Activated naive CD4-positive, alpha-beta T cell treated with anti-CD3 and anti-CD28 coated beads, Interleukin-2, amount 10 ng/mL, durations not matched to agents 7 days and 5 days (primary cell): Measurements from ENCODE around the gene TMEM94.

Source experiments
- CTCF ChIA-PET: fragments of 350-600 bp; sonication (Branson Sonifier 250); formaldehyde crosslinking; loops from one replicate; lab custom pipeline; 2021; ENCODE audit warnings: antibody characterized with exemption; lab: Charles Lee
- DNase-seq: peaks from one replicate; pipeline ENCODE4 v3.0.0-alpha.2; 2020
- H3K27ac Mint-ChIP-seq: one replicate; pipeline ENCODE4 v1.8.0; 2021; ENCODE audit warnings: mild to moderate bottlenecking, moderate library complexity, mixed read lengths
- H3K27me3 Mint-ChIP-seq: one replicate; pipeline ENCODE4 v1.8.0; 2021; ENCODE audit warnings: mild to moderate bottlenecking, mixed read lengths
- H3K36me3 Mint-ChIP-seq: one replicate; pipeline ENCODE4 v1.8.0; 2021; ENCODE audit warnings: mixed read lengths
- H3K4me1 Mint-ChIP-seq: one replicate; pipeline ENCODE4 v1.8.0; 2021; ENCODE audit warnings: mixed read lengths
- H3K4me3 Mint-ChIP-seq: one replicate; pipeline ENCODE4 v1.8.0; 2021; ENCODE audit warnings: mild to moderate bottlenecking, moderate library complexity, mixed read lengths
- H3K9me3 Mint-ChIP-seq: one replicate; pipeline ENCODE4 v1.8.0; 2021; ENCODE audit warnings: mixed read lengths

The TMEM94 gene

DNA sequence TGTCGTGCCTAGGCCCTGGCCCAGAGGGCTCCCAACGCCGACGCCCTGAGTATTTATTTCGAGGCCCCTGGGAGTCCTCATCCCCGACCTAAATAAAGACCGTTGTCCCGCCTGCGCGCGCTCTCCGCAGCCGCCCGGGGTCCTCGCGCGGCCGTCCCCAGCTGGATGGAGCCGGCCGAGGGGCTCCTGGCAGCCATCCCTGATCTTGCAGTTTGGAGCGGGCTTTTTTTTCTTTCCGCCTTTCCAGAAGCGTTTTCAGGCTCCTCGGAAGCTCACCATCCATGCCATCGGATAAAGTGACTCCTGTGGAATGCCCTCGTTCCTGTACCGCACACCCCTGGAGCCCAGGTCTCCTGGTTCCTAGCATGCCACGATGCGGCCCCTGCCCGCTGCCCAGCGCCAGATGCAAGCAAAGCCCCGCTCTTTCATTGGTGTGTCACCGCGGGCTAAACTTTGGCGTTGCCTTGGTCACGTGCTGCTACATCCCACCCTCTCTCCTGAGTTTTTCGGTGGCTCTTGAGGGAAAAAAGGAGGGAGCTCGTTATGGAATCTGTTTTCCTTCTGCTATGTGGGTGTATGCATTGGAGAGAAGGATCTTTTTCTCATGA lies 716 bp downstream of the TMEM94 start:
- Mint-ChIP-seq H3K9me3 (no peaks in the 10 kb centered on the region), H3K36me3 (peaks cover 2% of the 10 kb centered on the region), H3K27me3 (peaks cover 4% of the 10 kb centered on the region), H3K27ac (peak overlapping the region; percentile 78), H3K4me1 (peaks cover 39% of the 10 kb centered on the region), H3K4me3 (peak overlapping the region; percentile 92)
- CTCF ChIA-PET = interaction anchor here (0.6 to 1.8 kb wide), 5 partner anchors 30 to 194 kb away, joined by 3 to 4 read pairs (median 4); partner anchors contain the start of gene MYO15B
- DNase-seq = peak; percentile 23

DNA sequence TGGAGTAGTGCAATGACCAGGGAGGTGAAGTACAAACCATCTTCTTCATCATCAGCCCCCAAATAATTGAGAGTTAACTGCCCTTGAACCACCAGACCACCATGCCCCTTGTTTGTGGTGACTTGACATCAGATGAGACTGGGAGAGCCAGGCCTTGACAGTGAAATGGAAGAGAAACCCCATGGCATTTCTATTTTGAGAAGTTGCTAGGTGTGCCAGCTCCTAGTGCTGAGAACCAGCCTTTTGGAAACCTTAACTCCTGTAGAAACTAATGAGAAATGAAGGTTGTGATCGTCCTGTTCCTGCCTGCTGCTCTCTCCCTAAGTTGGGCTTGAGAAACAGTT lies 2.8 kb downstream of the TMEM94 start:
- no peaks in the 10 kb centered on the region for H3K27me3 Mint-ChIP-seq
- no peak overlapping the region for H3K4me3 Mint-ChIP-seq
- H3K36me3 Mint-ChIP-seq = peaks cover 3% of the 10 kb centered on the region
- H3K9me3 Mint-ChIP-seq = no peaks in the 10 kb centered on the region
- peaks cover 34% of the 10 kb centered on the region for H3K4me1 Mint-ChIP-seq
- no peak overlapping the region for H3K27ac Mint-ChIP-seq
- no peak for DNase-seq
- CTCF ChIA-PET = no interaction called here

DNA sequence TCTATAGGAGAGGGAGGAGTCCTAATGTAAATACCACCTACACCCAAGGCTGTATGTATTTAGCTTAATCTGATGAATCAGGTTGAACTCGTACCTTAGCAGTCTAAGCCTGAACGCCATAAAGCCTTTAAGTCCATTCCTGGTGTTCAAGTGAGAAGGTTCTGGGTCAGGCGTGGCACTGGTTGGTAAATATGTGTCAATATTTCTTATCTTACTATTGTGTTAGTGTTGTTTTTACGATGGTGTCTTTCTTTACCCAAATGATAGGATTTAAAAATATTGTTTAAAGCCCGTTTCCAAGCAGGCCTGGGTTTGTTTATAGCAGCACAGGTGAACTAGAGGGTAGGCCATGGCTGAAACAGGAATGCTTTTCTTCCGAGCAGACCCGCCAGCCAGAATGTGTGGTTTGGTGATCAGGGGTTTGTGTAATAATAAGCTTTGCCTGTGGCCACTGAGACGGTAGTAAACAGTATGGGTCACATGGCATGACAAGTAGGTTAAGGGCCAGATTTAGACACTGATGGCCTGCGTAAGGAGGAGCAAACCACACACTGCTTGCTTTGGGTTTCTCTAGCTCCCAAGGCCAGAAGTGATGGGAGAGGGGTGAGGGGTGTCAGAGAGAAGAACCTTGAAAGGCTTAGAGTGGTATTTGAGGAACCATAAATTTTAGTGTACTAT lies 3.3 kb downstream of the TMEM94 start:
- no peak overlapping the region for H3K27ac Mint-ChIP-seq
- CTCF ChIA-PET = interaction anchor here (0.7 kb wide), 1 partner anchor 95 kb away, joined by 3 read pairs; no protein-coding TSS in a partner anchor
- no peaks in the 10 kb centered on the region for H3K9me3 Mint-ChIP-seq
- no peaks in the 10 kb centered on the region for H3K27me3 Mint-ChIP-seq
- peaks cover 3% of the 10 kb centered on the region for H3K36me3 Mint-ChIP-seq
- peaks cover 31% of the 10 kb centered on the region for H3K4me1 Mint-ChIP-seq
- DNase-seq = no peak
- no peak overlapping the region for H3K4me3 Mint-ChIP-seq

DNA sequence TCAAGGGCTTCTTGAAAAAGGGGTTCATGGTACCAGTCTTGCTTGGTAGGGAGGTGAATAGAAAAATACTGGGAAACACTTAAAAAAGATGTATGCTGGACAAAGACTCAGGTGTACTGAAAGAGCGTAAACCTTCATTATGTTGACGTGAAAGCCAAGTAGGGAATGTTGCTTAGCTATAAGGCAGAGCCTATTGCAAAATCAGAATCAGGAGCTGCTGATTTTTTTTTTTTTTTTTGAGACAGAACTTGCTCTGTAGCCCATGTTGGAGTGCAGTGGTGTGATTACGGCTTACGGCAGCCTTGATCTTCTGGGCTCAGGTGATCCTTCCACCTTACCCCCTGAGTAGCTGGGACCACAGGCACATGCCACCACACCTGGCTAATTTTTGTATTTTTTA lies 3.9 kb downstream of the TMEM94 start:
- CTCF ChIA-PET = interaction anchor here (0.7 kb wide), 1 partner anchor 96 kb away, joined by 3 read pairs; no protein-coding TSS in a partner anchor
- H3K9me3 Mint-ChIP-seq = no peaks in the 10 kb centered on the region
- H3K4me3 Mint-ChIP-seq = no peak overlapping the region
- peaks cover 3% of the 10 kb centered on the region for H3K36me3 Mint-ChIP-seq
- no peak for DNase-seq
- H3K27ac Mint-ChIP-seq = no peak overlapping the region
- H3K27me3 Mint-ChIP-seq = no peaks in the 10 kb centered on the region
- H3K4me1 Mint-ChIP-seq = peaks cover 31% of the 10 kb centered on the region

DNA sequence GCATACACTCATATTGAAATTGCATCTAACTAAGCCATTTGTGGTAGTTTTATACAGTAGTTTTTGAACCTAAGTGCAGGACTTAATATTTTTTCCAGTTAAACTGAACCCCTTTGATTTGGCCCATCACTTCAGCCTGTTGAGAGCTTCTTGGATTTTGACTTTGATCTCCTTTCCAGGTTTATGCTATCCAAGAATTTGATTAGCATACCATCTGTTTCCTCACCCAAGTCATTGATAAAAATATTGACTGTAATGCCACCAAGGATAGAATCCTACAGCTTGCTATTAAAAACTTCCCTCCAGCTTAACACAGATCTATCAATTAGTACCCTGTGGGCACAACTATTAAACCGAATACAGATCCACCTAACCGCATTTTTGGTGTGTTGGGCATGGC lies 7.2 kb downstream of the TMEM94 start:
- Mint-ChIP-seq H3K27ac (no peak overlapping the region), H3K36me3 (peaks cover 7% of the 10 kb centered on the region), H3K27me3 (no peaks in the 10 kb centered on the region), H3K4me1 (peaks cover 4% of the 10 kb centered on the region), H3K9me3 (no peaks in the 10 kb centered on the region), H3K4me3 (no peak overlapping the region)
- DNase-seq = no peak
- CTCF ChIA-PET = interaction anchor here (0.5 kb wide), 1 partner anchor 11 kb away, joined by 3 read pairs; no protein-coding TSS in a partner anchor

DNA sequence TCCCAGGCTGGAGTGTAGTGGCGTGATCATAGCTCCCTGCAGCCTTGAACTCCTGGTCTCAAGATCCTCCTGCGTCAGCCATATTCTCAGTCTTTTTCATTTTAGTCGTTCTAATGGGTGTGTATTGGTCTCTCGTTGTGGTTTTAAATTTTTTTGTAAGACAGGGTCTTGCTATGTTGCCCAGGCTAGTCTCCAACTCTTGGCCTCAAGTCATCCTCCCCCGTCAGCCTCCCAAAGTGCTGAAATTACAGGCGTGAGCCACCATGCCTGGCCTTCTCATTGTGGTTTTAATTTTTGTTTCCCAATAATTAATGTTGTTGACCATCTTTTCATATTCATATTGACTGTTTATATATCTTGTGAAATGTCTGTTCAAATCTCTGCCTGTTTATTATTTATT lies 8.6 kb downstream of the TMEM94 start:
- Mint-ChIP-seq H3K36me3 (peaks cover 5% of the 10 kb centered on the region), H3K27me3 (no peaks in the 10 kb centered on the region), H3K4me3 (no peak overlapping the region), H3K4me1 (no peaks in the 10 kb centered on the region), H3K9me3 (no peaks in the 10 kb centered on the region), H3K27ac (no peak overlapping the region)
- CTCF ChIA-PET = no interaction called here
- DNase-seq = no peak

DNA sequence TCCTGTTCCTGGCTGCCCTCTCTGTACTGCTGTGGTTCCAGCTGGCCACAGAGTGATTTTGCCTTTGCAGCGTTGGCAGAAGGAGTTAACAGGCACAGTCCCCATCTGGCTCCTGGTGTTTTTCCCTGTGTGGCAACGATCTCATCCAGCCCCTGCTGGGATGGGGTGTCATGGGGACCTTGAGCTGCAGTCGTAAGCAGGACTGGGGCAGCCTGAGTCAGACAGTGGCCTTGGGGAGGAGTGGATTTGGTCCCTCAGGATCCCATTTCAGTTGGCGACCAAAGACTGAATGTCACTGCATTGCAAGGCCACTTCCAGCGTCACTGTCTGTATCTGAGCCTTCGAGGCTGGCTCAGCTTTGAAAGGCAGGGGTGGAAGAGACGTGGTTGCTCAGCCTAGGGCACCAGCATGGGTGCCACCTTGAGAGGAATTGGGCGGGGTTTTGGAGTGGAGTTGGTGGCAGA lies 11.9 kb downstream of the TMEM94 start:
- Mint-ChIP-seq H3K4me3 (no peak overlapping the region), H3K27me3 (no peaks in the 10 kb centered on the region), H3K36me3 (peaks cover 15% of the 10 kb centered on the region), H3K4me1 (no peaks in the 10 kb centered on the region), H3K9me3 (no peaks in the 10 kb centered on the region), H3K27ac (no peak overlapping the region)
- DNase-seq = no peak
- CTCF ChIA-PET = interaction anchor here (1.2 kb wide), 1 partner anchor 133 kb away, joined by 4 read pairs; no protein-coding TSS in a partner anchor

DNA sequence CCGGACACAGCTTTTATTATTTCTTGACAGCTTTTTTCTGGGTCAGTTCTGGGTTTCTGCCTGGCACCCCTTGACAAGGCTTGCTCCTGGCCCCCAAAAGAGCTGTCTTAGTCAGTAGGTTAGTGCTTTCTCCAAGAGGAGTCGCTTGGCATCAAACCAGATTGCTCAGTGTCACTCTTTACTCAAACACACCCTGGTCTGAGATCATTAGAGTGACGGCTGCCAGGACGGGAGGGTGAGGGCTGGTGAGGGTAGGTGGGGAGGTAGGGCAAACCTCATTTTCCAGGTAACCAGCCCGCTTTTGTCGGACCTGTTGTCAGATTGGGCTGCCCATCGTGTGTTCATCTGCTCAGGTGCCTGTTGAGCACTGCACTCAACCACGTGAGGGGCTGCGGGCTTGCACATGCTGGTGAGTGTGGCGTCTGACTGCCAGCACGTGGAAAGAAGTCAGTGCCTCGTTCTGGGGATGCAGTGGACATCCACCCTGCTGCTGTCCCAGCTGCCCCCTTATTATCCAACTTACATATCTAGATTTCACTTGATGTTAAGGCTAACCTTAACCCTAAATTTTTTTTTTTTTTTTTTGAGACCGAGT lies 12.4 kb downstream of the TMEM94 start:
- Mint-ChIP-seq H3K36me3 (peaks cover 13% of the 10 kb centered on the region), H3K4me3 (no peak overlapping the region), H3K9me3 (no peaks in the 10 kb centered on the region), H3K27ac (no peak overlapping the region), H3K27me3 (no peaks in the 10 kb centered on the region), H3K4me1 (no peaks in the 10 kb centered on the region)
- CTCF ChIA-PET = interaction anchor here (1.2 kb wide), 1 partner anchor 133 kb away, joined by 4 read pairs; no protein-coding TSS in a partner anchor
- DNase-seq = no peak

DNA sequence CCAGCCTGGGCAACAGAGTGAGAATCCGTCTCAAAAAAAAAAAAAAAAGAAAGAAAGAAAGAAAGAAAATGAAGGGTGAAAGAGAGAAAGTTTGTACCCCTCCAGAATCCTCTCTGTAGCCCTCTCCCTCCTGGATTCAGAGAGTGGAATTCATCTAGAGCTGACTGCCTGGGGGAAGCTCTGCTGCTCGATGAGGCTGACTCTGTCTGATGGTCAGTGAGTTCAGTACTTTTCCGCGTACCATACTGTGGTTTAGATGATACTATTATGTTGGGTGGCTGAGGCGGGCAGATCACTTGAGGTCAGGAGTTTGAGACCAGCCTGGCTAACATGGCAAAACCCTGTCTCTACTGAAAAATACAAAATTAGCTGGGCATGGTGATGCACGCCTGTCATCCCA lies 14.8 kb downstream of the TMEM94 start:
- Mint-ChIP-seq H3K4me3 (no peak overlapping the region), H3K4me1 (no peaks in the 10 kb centered on the region), H3K27ac (no peak overlapping the region), H3K9me3 (no peaks in the 10 kb centered on the region), H3K36me3 (peaks cover 11% of the 10 kb centered on the region), H3K27me3 (no peaks in the 10 kb centered on the region)
- DNase-seq = no peak
- CTCF ChIA-PET = no interaction called here

DNA sequence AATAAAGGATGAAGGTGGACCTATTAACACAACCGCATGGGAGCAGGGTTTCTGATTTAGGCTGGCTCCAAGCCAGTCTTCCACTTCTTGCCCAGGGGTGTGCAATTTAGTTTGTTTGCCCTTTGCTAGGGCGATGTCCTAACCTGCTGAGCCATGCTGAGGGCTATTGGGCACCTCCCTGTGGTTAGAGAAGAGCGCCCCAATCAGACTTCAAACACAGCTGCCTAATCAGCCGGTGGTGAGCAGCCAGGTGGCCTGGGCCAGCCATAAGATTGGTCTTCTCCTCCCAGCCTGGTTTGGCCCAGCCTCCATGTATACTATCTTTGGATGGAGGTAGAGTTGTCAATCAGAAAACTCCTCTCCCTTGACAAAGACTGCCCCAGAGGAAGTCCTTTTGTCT lies 15.7 kb downstream of the TMEM94 start:
- Mint-ChIP-seq H3K36me3 (peaks cover 14% of the 10 kb centered on the region), H3K27me3 (no peaks in the 10 kb centered on the region), H3K4me1 (no peaks in the 10 kb centered on the region), H3K9me3 (no peaks in the 10 kb centered on the region), H3K27ac (no peak overlapping the region), H3K4me3 (no peak overlapping the region)
- CTCF ChIA-PET = no interaction called here
- DNase-seq = no peak

DNA sequence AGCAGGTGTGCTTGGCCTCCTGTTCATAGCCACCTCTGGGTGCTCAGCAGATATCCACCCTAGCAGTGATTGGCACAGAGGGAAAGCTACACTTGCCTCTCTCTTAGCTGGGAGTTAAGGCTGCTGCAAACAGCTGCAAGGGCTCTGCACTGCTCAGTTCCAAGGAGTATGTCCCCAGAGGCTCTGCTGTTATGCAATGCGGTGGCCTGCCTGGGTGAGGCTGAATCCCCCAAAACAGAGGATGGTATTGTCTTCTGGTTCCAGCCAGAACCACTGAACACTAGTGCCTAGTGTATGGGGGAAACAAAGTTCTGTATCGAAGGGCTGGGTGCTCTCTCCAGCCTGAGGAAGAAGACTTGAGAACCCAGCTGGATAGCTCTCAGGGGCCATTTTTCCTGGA lies 16.8 kb downstream of the TMEM94 start:
- H3K27ac Mint-ChIP-seq = no peak overlapping the region
- CTCF ChIA-PET = interaction anchor here (0.6 kb wide), 1 partner anchor 14 kb away, joined by 3 read pairs; no protein-coding TSS in a partner anchor

DNA sequence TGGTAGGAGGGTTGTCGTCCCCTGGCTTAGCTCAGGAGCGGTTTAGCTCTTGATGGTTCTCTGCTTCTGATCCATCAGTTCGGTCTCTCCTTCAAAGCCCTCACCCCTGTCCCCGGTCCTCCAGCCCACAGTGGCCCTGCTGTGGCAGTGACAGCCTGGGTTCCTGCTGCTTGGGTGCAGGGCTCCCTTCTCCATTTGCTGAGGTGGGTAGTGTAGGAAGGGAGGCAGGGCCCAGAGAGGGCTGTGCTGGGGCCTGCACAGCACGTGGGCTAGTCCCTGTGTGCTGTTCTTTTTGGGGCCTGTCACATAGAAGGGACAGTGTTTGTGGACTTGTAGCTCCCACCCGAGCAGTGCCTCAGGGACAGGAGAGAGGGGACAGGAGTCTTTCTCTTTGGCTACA lies 18.3 kb downstream of the TMEM94 start:
- peaks cover 13% of the 10 kb centered on the region for H3K36me3 Mint-ChIP-seq
- H3K27ac Mint-ChIP-seq = no peak overlapping the region

More for the DNA sequence above, 16.8 kb downstream of the TMEM94 start:
- H3K27me3 Mint-ChIP-seq = no peaks in the 10 kb centered on the region
- H3K9me3 Mint-ChIP-seq = no peaks in the 10 kb centered on the region
- no peak overlapping the region for H3K4me3 Mint-ChIP-seq
- no peak for DNase-seq
- H3K36me3 Mint-ChIP-seq = peaks cover 13% of the 10 kb centered on the region
- no peaks in the 10 kb centered on the region for H3K4me1 Mint-ChIP-seq

DNA sequence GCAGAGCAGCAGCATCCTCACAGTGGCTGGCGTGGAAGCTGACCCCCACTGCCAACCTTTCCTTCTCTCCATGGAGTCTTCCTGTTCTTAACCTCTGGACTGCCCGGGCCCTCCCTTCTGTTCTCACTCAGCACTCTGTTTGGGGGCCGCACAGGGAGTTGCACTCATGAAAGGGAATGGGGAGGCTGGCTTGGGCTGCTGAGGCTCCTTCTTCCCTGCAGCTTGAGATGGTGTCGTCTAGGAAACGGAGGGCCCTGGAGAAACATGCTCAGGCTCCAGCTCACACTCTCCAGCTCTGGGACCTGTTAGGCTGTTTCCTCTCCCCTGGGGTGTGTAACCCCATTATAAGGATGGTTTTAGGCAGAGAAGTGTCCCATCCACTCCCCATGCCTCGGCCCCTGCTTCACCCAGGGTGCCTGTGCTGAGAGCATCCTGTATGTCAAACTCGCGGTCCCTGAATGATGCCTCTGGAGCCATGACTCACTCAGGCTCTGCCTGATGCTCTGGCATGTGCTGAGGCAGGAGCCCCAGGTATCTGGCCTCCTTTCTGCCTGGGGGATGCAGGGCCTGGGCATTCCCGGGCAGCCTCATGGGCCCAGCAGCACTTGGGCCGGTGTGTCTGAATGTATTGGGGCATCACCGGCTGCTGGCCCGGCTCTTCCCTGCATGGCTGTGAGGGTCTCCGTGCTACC lies 18.9 kb downstream of the TMEM94 start:
- Mint-ChIP-seq H3K4me1 (no peaks in the 10 kb centered on the region), H3K27me3 (no peaks in the 10 kb centered on the region), H3K27ac (no peak overlapping the region), H3K4me3 (no peak overlapping the region), H3K9me3 (no peaks in the 10 kb centered on the region), H3K36me3 (peaks cover 15% of the 10 kb centered on the region)
- DNase-seq = no peak
- CTCF ChIA-PET = no interaction called here

More for the DNA sequence above, 18.3 kb downstream of the TMEM94 start:
- CTCF ChIA-PET = no interaction called here
- Mint-ChIP-seq H3K4me3 (no peak overlapping the region), H3K4me1 (no peaks in the 10 kb centered on the region), H3K9me3 (no peaks in the 10 kb centered on the region), H3K27me3 (no peaks in the 10 kb centered on the region)
- no peak for DNase-seq

DNA sequence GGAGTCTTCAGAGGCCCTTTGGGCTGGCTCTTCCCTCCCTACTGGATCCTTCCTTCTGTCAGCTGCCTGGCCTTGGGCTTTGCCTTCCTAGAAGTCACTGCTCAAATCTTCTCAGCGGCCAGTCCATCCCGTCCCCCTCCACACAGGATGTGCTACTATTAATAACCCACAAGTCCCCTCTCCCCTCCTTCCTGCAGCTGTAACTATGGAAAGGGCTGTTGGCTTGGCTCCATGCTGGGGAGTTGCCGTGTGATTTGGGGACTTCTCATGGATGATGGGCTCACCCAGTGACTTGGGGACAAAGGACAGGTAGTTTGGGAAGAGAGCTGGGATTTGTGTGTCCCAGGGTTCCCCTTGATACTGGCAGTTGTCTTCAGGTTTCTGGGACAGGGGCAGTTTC lies 19.4 kb downstream of the TMEM94 start:
- peaks cover 15% of the 10 kb centered on the region for H3K36me3 Mint-ChIP-seq

More for the DNA sequence above, 19.4 kb downstream of the TMEM94 start:
- Mint-ChIP-seq H3K9me3 (no peaks in the 10 kb centered on the region), H3K4me3 (no peak overlapping the region), H3K4me1 (no peaks in the 10 kb centered on the region), H3K27ac (no peak overlapping the region), H3K27me3 (no peaks in the 10 kb centered on the region)
- no peak for DNase-seq
- CTCF ChIA-PET = no interaction called here
